Suprapubic skin (tissue), 4 donors: ENCODE results near the gene NR3C1.

Source experiments
- EP300 ChIP-seq: sonication (generic); formaldehyde crosslinking; IDR thresholded peaks from one replicate; pipeline ENCODE4 v1.6.1; 2017; ENCODE audit warnings: antibody characterized with exemption
- POLR2AphosphoS5 ChIP-seq, 3 donors: sonication (generic); formaldehyde crosslinking; IDR thresholded peaks; one replicate each; pipeline ENCODE4 v1.6.1; 2017; ENCODE audit warnings: antibody characterized with exemption in 3 of 3

GRCh38 chr5:143448518-143448917, 45.0 kb upstream of the NR3C1 start:
- TF ChIP-seq POLR2AphosphoS5 (IDR thresholded peaks at IDR 0.05): no peak
- no peak for TF ChIP-seq EP300
